ENCODE data around the gene RRH. TPM values are rescaled to one million over a fixed set of nuclear protein-coding genes. Genes with fewer than 3 reads are reported as not detected.

The RRH gene
- total and polyA plus RNA-seq, 2 donors (not counting 1 experiment from before 2014, with no cell fraction given): 0.28 to 0.64 TPM

DNA sequence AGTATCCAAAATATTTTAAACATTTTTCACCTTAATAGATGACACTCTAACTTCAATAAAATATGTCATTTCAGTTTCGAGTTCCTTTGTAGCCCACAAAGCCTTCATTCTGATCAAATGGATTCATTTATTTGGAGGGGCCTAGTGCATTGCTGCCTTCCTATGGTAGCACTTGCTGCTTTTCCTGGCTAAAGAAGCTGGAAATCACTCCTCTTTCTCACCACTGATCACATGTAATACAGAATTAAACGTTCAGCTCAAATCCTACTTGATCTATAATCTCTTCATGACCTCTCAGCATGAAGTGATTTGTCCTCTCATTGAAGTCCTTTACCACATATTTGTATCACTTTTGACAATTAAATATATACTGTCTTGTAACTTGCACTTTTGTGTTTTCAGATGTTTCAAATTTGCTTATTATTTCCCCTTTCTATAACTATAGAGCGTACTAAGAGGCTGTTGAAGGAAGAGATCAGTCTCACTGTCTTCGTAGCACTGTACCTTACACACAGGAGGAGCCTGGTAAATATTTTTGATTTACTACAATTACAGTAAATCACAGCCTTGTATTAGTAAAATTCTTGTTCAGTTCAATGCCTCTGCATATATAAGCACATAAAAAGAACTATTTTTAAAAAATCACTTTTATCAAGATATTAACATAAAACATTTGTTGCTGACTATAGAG, 26.5 kb upstream of the RRH start:
- H4K20me1 ChIP-seq (ENCODE audit: control insufficient read depth, insufficient read depth, low read length, poor library complexity, severe bottlenecking): no peaks in the 10 kb centered on the region
- no peak for DNase-seq
- ChIA-PET POLR2A (no interaction called here), CTCF (interaction anchor here (1.5 kb wide), 1 partner anchor 377 kb away, joined by 5 read pairs; no protein-coding TSS in a partner anchor)
- no peaks in the 10 kb centered on the region for H3K27me3 ChIP-seq (replicated peaks in 1 of 4; ENCODE audit: control extremely low read depth in 1 of 4, control insufficient read depth in 3 of 4, insufficient read depth in 4 of 4, low read length in 3 of 4)
- Mint-ChIP-seq H3K4me3 (no peak overlapping the region), H3K4me1 (no peaks in the 10 kb centered on the region), H3K9me3 (ENCODE audit: insufficient read depth) (peaks cover 4% of the 10 kb centered on the region), H3K27me3 (peaks cover 33% of the 10 kb centered on the region), H3K27ac (no peak overlapping the region)
- no peak for ATAC-seq (ENCODE audit: low read depth)
- intact Hi-C loops (cut with micrococcal nuclease): no loop called here
- H3K4me2 ChIP-seq (replicated peaks; ENCODE audit: low read depth, low read length, poor library complexity, severe bottlenecking): no peak overlapping the region
- H3K4me3 ChIP-seq (ENCODE audit: control extremely low read depth in 1 of 5, extremely low read depth in 1 of 5, insufficient read depth in 1 of 5, low read depth in 2 of 5, low read length in 4 of 5): no peak overlapping the region
- H3K9me3 ChIP-seq (ENCODE audit: control extremely low read depth in 1 of 3, control insufficient read depth in 2 of 3, insufficient read depth in 1 of 3, low read length in 2 of 3): peaks cover 0 to 4% (median 2%) of the 10 kb centered on the region in 3 donors
- no peaks in the 10 kb centered on the region for H3K36me3 ChIP-seq (replicated peaks in 1 of 2; ENCODE audit: control extremely low read depth in 1 of 2, control insufficient read depth in 1 of 2, extremely low read depth in 1 of 2, insufficient read depth in 2 of 2, low read length in 1 of 2)
- H3K27ac ChIP-seq (ENCODE audit: low read length in 2 of 2): no peak overlapping the region
- H2AFZ ChIP-seq (ENCODE audit: insufficient read depth, low read depth, low read length, poor library complexity, severe bottlenecking): no peak overlapping the region
- no peaks in the 10 kb centered on the region for H3K4me1 ChIP-seq (ENCODE audit: control insufficient read depth in 2 of 2, insufficient read depth in 2 of 2, low read length in 2 of 2)
- H3K79me2 ChIP-seq (ENCODE audit: control insufficient read depth, insufficient read depth, low read length): no peaks in the 10 kb centered on the region
- no peak overlapping the region for H3K9ac ChIP-seq (ENCODE audit: low read length)
- TF ChIP-seq, protein P1, sequence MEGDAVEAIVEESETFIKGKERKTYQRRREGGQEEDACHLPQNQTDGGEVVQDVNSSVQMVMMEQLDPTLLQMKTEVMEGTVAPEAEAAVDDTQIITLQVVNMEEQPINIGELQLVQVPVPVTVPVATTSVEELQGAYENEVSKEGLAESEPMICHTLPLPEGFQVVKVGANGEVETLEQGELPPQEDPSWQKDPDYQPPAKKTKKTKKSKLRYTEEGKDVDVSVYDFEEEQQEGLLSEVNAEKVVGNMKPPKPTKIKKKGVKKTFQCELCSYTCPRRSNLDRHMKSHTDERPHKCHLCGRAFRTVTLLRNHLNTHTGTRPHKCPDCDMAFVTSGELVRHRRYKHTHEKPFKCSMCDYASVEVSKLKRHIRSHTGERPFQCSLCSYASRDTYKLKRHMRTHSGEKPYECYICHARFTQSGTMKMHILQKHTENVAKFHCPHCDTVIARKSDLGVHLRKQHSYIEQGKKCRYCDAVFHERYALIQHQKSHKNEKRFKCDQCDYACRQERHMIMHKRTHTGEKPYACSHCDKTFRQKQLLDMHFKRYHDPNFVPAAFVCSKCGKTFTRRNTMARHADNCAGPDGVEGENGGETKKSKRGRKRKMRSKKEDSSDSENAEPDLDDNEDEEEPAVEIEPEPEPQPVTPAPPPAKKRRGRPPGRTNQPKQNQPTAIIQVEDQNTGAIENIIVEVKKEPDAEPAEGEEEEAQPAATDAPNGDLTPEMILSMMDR (IDR thresholded peaks at IDR 0.05): no peak
- TF ChIP-seq EZH2 (IDR thresholded peaks at IDR 0.05; ENCODE audit: borderline replicate concordance, insufficient read depth, low read depth, low read length, poor library complexity, severe bottlenecking): no peak
- WGBS (ENCODE audit: insufficient coverage): 67% methylated on average over 1 of the region's 4 CpGs

DNA sequence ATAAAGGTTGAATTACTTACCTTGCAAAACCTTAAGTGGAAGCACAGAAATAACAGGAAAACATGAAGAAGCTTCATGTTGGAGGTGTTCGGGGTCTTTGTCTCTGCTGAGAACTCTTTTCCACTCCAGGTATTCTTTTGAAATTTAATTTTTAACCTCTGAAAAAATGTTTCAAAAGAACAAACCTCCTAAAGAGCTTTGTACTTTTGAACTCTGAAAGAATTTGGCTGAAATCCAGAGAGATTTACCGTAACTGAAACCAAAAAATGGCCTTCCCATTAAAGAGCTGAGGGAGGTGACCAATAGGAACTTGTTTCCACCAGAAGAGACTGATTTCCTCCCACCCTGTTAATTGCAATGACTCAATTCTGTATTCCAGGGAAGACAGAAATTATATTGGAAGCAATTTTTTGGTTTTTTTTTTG, 25.9 kb upstream of the RRH start, which contains the start of gene CFI:
CFI (minus strand) TSS at position 105 of the 425 bp plus-strand sequence; CDS start at position 77, 28 bp downstream.
- WGBS (ENCODE audit: insufficient coverage): 40% methylated on average over 1 of the region's 2 CpGs
- no peaks in the 10 kb centered on the region for H3K27me3 ChIP-seq (replicated peaks in 1 of 4; ENCODE audit: control extremely low read depth in 1 of 4, control insufficient read depth in 3 of 4, insufficient read depth in 4 of 4, low read length in 3 of 4)
- no peaks in the 10 kb centered on the region for H3K79me2 ChIP-seq (ENCODE audit: control insufficient read depth, insufficient read depth, low read length)
- no peak within 1 kb of the TSS for H2AFZ ChIP-seq (ENCODE audit: insufficient read depth, low read depth, low read length, poor library complexity, severe bottlenecking)
- no peak for TF ChIP-seq EZH2 (IDR thresholded peaks at IDR 0.05; ENCODE audit: borderline replicate concordance, insufficient read depth, low read depth, low read length, poor library complexity, severe bottlenecking)
- TF ChIP-seq, protein P1 (IDR thresholded peaks at IDR 0.05): no peak
- DNase-seq (no peak), ATAC-seq (ENCODE audit: low read depth) (no peak)
- CTCF ChIA-PET: interaction anchor here (0.8 to 1.5 kb wide), 2 partner anchors 378 to 382 kb away, joined by 3 to 5 read pairs; no protein-coding TSS in a partner anchor
- no peaks in the 10 kb centered on the region for H3K9me3 ChIP-seq (ENCODE audit: control extremely low read depth in 1 of 3, control insufficient read depth in 2 of 3, insufficient read depth in 1 of 3, low read length in 2 of 3)
- Mint-ChIP-seq H3K4me1 (no peaks in the 10 kb centered on the region), H3K4me3 (no peak within 1 kb of the TSS), H3K27ac (no peak within 1 kb of the TSS), H3K9me3 (ENCODE audit: insufficient read depth) (peaks cover 2% of the 10 kb centered on the region), H3K27me3 (peaks cover 29% of the 10 kb centered on the region)
- no peak within 1 kb of the TSS for H3K4me3 ChIP-seq (ENCODE audit: control extremely low read depth in 1 of 5, extremely low read depth in 1 of 5, insufficient read depth in 1 of 5, low read depth in 2 of 5, low read length in 4 of 5)
- POLR2A ChIA-PET: no interaction called here
- intact Hi-C loops (cut with micrococcal nuclease): no loop called here
- H3K36me3 ChIP-seq (replicated peaks in 1 of 2; ENCODE audit: control extremely low read depth in 1 of 2, control insufficient read depth in 1 of 2, extremely low read depth in 1 of 2, insufficient read depth in 2 of 2, low read length in 1 of 2): no peaks in the 10 kb centered on the region
- no peak within 1 kb of the TSS for H3K27ac ChIP-seq (ENCODE audit: low read length in 2 of 2)
- H3K4me2 ChIP-seq (replicated peaks; ENCODE audit: low read depth, low read length, poor library complexity, severe bottlenecking): no peak within 1 kb of the TSS
- no peak within 1 kb of the TSS for H3K9ac ChIP-seq (ENCODE audit: low read length)
- H3K4me1 ChIP-seq (ENCODE audit: control insufficient read depth in 2 of 2, insufficient read depth in 2 of 2, low read length in 2 of 2): no peaks in the 10 kb centered on the region
- no peaks in the 10 kb centered on the region for H4K20me1 ChIP-seq (ENCODE audit: control insufficient read depth, insufficient read depth, low read length, poor library complexity, severe bottlenecking)
